ENCODE data around the gene RAD51B. TPM values are rescaled to one million over a fixed set of nuclear protein-coding genes. Genes with fewer than 3 reads are reported as not detected.

Gene RAD51B
- total and polyA plus RNA-seq, 9 of the 15 experiments (the other 6 are each of a cell fraction or from before 2014, with no cell fraction given): 8.5 to 17.3 (median 11.3) TPM

DNA sequence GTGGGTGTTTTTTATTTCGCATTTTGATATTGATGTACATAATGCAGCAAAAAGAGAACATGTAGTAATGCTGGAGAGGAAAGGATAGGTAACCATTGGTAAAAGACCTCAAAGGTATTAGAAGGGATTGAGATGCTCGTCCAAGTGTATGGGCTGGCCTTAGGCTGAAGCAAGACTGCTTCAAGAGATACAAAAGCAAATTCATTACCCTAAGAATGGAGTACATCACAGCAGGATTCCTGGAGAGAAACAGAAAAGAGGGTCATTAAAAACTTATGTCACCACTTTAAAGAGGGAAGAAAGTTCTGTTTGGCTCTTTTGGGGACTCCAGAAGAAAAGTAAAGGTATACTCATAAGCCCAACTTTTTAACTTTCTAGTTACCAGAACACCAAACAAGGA lies 552.8 kb downstream of the RAD51B start (continued):
- TF ChIP-seq, protein P1, sequence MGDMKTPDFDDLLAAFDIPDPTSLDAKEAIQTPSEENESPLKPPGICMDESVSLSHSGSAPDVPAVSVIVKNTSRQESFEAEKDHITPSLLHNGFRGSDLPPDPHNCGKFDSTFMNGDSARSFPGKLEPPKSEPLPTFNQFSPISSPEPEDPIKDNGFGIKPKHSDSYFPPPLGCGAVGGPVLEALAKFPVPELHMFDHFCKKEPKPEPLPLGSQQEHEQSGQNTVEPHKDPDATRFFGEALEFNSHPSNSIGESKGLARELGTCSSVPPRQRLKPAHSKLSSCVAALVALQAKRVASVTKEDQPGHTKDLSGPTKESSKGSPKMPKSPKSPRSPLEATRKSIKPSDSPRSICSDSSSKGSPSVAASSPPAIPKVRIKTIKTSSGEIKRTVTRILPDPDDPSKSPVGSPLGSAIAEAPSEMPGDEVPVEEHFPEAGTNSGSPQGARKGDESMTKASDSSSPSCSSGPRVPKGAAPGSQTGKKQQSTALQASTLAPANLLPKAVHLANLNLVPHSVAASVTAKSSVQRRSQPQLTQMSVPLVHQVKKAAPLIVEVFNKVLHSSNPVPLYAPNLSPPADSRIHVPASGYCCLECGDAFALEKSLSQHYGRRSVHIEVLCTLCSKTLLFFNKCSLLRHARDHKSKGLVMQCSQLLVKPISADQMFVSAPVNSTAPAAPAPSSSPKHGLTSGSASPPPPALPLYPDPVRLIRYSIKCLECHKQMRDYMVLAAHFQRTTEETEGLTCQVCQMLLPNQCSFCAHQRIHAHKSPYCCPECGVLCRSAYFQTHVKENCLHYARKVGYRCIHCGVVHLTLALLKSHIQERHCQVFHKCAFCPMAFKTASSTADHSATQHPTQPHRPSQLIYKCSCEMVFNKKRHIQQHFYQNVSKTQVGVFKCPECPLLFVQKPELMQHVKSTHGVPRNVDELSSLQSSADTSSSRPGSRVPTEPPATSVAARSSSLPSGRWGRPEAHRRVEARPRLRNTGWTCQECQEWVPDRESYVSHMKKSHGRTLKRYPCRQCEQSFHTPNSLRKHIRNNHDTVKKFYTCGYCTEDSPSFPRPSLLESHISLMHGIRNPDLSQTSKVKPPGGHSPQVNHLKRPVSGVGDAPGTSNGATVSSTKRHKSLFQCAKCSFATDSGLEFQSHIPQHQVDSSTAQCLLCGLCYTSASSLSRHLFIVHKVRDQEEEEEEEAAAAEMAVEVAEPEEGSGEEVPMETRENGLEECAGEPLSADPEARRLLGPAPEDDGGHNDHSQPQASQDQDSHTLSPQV (IDR thresholded peaks at IDR 0.05): no peak
- no peak for TF ChIP-seq ZNF23 (CRISPR knock-in tag; IDR thresholded peaks at IDR 0.05)
- no peak for TF ChIP-seq EWSR1 (IDR thresholded peaks at IDR 0.05; ENCODE audit: borderline replicate concordance, low read depth, partially characterized antibody)
- TF ChIP-seq, protein P2, sequence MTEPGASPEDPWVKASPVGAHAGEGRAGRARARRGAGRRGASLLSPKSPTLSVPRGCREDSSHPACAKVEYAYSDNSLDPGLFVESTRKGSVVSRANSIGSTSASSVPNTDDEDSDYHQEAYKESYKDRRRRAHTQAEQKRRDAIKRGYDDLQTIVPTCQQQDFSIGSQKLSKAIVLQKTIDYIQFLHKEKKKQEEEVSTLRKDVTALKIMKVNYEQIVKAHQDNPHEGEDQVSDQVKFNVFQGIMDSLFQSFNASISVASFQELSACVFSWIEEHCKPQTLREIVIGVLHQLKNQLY (CRISPR knock-in tag; conservative IDR thresholded peaks at IDR 0.05): no peak
- no peak for TF ChIP-seq ZEB2 (IDR thresholded peaks at IDR 0.05)
- TF ChIP-seq RBFOX2 (IDR thresholded peaks at IDR 0.05; ENCODE audit: low read depth, low read length): no peak
- no peak for TF ChIP-seq ZKSCAN8 (CRISPR knock-in tag; IDR thresholded peaks at IDR 0.05)
- TF ChIP-seq THRAP3 (IDR thresholded peaks at IDR 0.05; ENCODE audit: borderline replicate concordance): no peak
- TF ChIP-seq HNRNPK (IDR thresholded peaks at IDR 0.05; ENCODE audit: low read depth, low read length, poor library complexity, severe bottlenecking): no peak
- TF ChIP-seq, protein P3, sequence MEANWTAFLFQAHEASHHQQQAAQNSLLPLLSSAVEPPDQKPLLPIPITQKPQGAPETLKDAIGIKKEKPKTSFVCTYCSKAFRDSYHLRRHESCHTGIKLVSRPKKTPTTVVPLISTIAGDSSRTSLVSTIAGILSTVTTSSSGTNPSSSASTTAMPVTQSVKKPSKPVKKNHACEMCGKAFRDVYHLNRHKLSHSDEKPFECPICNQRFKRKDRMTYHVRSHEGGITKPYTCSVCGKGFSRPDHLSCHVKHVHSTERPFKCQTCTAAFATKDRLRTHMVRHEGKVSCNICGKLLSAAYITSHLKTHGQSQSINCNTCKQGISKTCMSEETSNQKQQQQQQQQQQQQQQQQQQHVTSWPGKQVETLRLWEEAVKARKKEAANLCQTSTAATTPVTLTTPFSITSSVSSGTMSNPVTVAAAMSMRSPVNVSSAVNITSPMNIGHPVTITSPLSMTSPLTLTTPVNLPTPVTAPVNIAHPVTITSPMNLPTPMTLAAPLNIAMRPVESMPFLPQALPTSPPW (CRISPR knock-in tag; IDR thresholded peaks at IDR 0.05): no peak
- TF ChIP-seq NFE2L1 (tag; IDR thresholded peaks at IDR 0.05; ENCODE audit: borderline replicate concordance, low read depth): no peak
- no peak for TF ChIP-seq ZNF644 (tag; IDR thresholded peaks at IDR 0.05; ENCODE audit: low read depth)

Data from K562 (cell line).